GM12878 (cell line): Measurements from ENCODE around the gene KLF4. TPM values are rescaled to one million over a fixed set of nuclear protein-coding genes. Genes with fewer than 3 reads are reported as not detected.

Source experiments
- ATAC-seq: fragments of 200-7000 bp; cut with Tn5 transposase; 3 replicates; pipeline ENCODE4 v1.9.1; 2020; ENCODE audit warnings: mild to moderate bottlenecking, moderate library complexity
- BruUV-seq: library from RNA; stranded (reverse); fragments of 400-500 nt; replicated peaks from 2 replicates; lab custom pipeline; 2021; lab: Mats Ljungman, UMichigan
- CTCF ChIA-PET: fragments of 300-600 bp; sonication (Branson Sonifier 250); formaldehyde crosslinking; extraction: SDS; loops from one replicate; lab custom pipeline; 2021; ENCODE audit warnings: inconsistent platforms; lab: Yijun Ruan, JAX
- POLR2A ChIA-PET: fragments of 350-600 bp; formaldehyde crosslinking; extraction: SDS; loops from one replicate; lab custom pipeline; 2021; ENCODE audit warnings: inconsistent platforms; lab: Charles Lee
- RAD21 ChIA-PET: fragments of 300-600 bp; sonication (Branson Sonifier 250); formaldehyde crosslinking; loops from one replicate; lab custom pipeline; 2023; ENCODE audit warnings: antibody characterized with exemption; ENCODE audit not compliant: unreplicated experiment; lab: Charles Lee
- SMC1A ChIA-PET: fragments of 300-600 bp; sonication (Branson Sonifier 250); formaldehyde crosslinking; loops from one replicate; lab custom pipeline; 2023; ENCODE audit not compliant: unreplicated experiment, uncharacterized antibody; lab: Charles Lee
- DNase-seq: peaks from one replicate; pipeline ENCODE4 v3.0.0-alpha.2; 2011; ENCODE audit warnings: low read depth, low spot score
- FAIRE-seq: peaks from 3 replicates; lab custom pipeline; 2011; peaks lifted over from hg19 to GRCh38; lab: Jason Lieb, UNC
- H2AFZ ChIP-seq: 2 replicates; pipeline ENCODE4 v1.6.0; 2011; ENCODE audit warnings: low read depth, low read length, control low read depth; ENCODE audit not compliant: control insufficient read depth
- H3K27ac ChIP-seq: 2 replicates; pipeline ENCODE4 v1.5.1; 2011; ENCODE audit warnings: control low read depth; ENCODE audit not compliant: control insufficient read depth, insufficient read depth
- H3K27me3 ChIP-seq, 2 experiments: replicated peaks in 1 of 2; 2 replicates each; pipeline versions ENCODE4 v1.6.0 to v1.6.1; 2011; ENCODE audit warnings: low read length in 1 of 2; ENCODE audit not compliant: control insufficient read depth in 2 of 2, insufficient read depth in 2 of 2
- H3K36me3 ChIP-seq, 2 experiments: 2 replicates each; pipeline ENCODE4 v1.5.1; 2011; ENCODE audit warnings: low read length in 1 of 2; ENCODE audit not compliant: control insufficient read depth in 2 of 2, insufficient read depth in 2 of 2
- H3K4me1 ChIP-seq: 2 replicates; pipeline ENCODE4 v1.6.1; 2011; ENCODE audit warnings: mild to moderate bottlenecking, low read length, moderate library complexity, mixed read lengths; ENCODE audit not compliant: control insufficient read depth, insufficient read depth
- H3K4me2 ChIP-seq: 2 replicates; pipeline ENCODE4 v1.6.0; 2011; ENCODE audit warnings: control low read depth; ENCODE audit not compliant: control insufficient read depth, insufficient read depth
- H3K4me3 ChIP-seq: fragments of 200-600 bp; sonication (generic); 2 replicates; pipeline ENCODE4 v1.5.1; 2016
- H3K79me2 ChIP-seq: 2 replicates; pipeline ENCODE4 v1.6.0; 2011; ENCODE audit warnings: low read length; ENCODE audit not compliant: control insufficient read depth, insufficient read depth
- H3K9ac ChIP-seq: 2 replicates; pipeline ENCODE4 v1.8.0; 2011; ENCODE audit warnings: low read length, control low read depth, mixed read lengths; ENCODE audit not compliant: control insufficient read depth, insufficient read depth
- H3K9me3 ChIP-seq: replicated peaks from 3 replicates; pipeline ENCODE4 v1.5.1; 2011; ENCODE audit warnings: mild to moderate bottlenecking, low read length; ENCODE audit not compliant: control insufficient read depth, insufficient read depth
- H4K20me1 ChIP-seq: 2 replicates; pipeline ENCODE4 v1.6.0; 2011; ENCODE audit not compliant: control insufficient read depth, insufficient read depth
- ATF7 ChIP-seq: fragments of 450-650 bp; IDR thresholded peaks from 2 replicates; pipeline ENCODE4 v1.6.1; 2016; ENCODE audit warnings: low read depth, mild to moderate bottlenecking
- JUND ChIP-seq: IDR thresholded peaks from 2 replicates; pipeline ENCODE4 v1.6.1; 2012; ENCODE audit warnings: low read depth, mild to moderate bottlenecking, low read length, improper control_type of control experiment, moderate library complexity
- PAX8 ChIP-seq: fragments of 450-650 bp; IDR thresholded peaks from 2 replicates; pipeline ENCODE4 v1.6.1; 2017; ENCODE audit warnings: mild to moderate bottlenecking, moderate library complexity
- SREBF2 ChIP-seq: IDR thresholded peaks from 2 replicates; pipeline ENCODE4 v1.6.1; 2012; ENCODE audit warnings: mild to moderate bottlenecking, low read length
- ZNF274 ChIP-seq: IDR thresholded peaks from one replicate; pipeline ENCODE4 v1.8.0; 2011; ENCODE audit not compliant: insufficient read length, insufficient read depth
- WGBS: methylation state at CpG from one replicate; pipeline ENCODE4 v1.1.6; 2016; ENCODE audit warnings: low lambda C conversion rate; ENCODE audit not compliant: insufficient replicate concordance, insufficient coverage; ENCODE audit errors: missing lambda C conversion rate; 5-methylcytosine and 5-hydroxymethylcytosine counted together
- in situ Hi-C: fragments of 300-500 bp; cut with MboI; formaldehyde crosslinking; loops from 9 replicates; pipeline ENCODE4 v1.14.3; 2018; ENCODE audit warnings: mixed read lengths
- intact Hi-C: fragments of 100-400 bp; cut with micrococcal nuclease; formaldehyde crosslinking; loops from one replicate; pipeline ENCODE4 v1.14.2; 2022; ENCODE audit not compliant: unreplicated experiment
- polyA plus RNA-seq, 11 experiments: library from polyadenylated mRNA; depleted of rRNA in 4 of 11; unstranded in 6 of 11; stranded (reverse) in 5 of 11; fragments of >200 nt; fragmentation: Nextera tagmentation in 4 of 11; fragmentation: Illumina TruSeq in 1 of 11; extraction: Ambion mirVana in 4 of 11; extraction: Trizol in 1 of 11; gene quantifications; 1 replicate in 1 of 11; 2 replicates in 10 of 11; pipeline versions ENCODE4 v1.2.1 to v1.2.3, GENCODE V29; 2011 to 2016; ENCODE audit warnings: inconsistent platforms in 2 of 11, missing spikeins in 2 of 11, low read depth in 1 of 11
- total RNA-seq, 4 experiments: library from RNA; depleted of rRNA in 3 of 4; stranded (reverse); fragments of >200 nt in 3 of 4; fragmentation: Illumina TruSeq in 1 of 4; extraction: Trizol in 1 of 4; gene quantifications; 2 replicates each; pipeline versions ENCODE4 v1.2.1 to v1.2.3, GENCODE V29; 2013 to 2021
- TF ChIP-seq, protein P1 (sequence below): fragments of 450-650 bp; IDR thresholded peaks from 2 replicates; pipeline ENCODE4 v1.6.1; 2017; ENCODE audit warnings: mild to moderate bottlenecking, low read depth, inconsistent platforms; ENCODE audit not compliant: poor library complexity, severe bottlenecking
- TF ChIP-seq, protein P2 (sequence below): IDR thresholded peaks from 2 replicates; pipeline ENCODE4 v1.6.1; 2011; ENCODE audit warnings: borderline replicate concordance, low read depth, mild to moderate bottlenecking, moderate library complexity, mixed read lengths, low read length; ENCODE audit not compliant: insufficient read depth; ENCODE audit errors: extremely low read length
- TF ChIP-seq, protein P3 (sequence below): fragments of 450-650 bp; formaldehyde crosslinking; IDR thresholded peaks from 2 replicates; pipeline ENCODE4 v1.4.0; 2022; ENCODE audit warnings: mild to moderate bottlenecking, moderate library complexity
- TF ChIP-seq, protein P4 (sequence below): IDR thresholded peaks from 2 replicates; pipeline ENCODE4 v1.6.1; 2011; ENCODE audit warnings: borderline replicate concordance, low read depth, mild to moderate bottlenecking, moderate library complexity, low read length; ENCODE audit not compliant: insufficient read depth, poor library complexity, severe bottlenecking
- TF ChIP-seq, protein P5 (sequence below): IDR thresholded peaks from 2 replicates; pipeline ENCODE4 v1.6.1; 2012; ENCODE audit warnings: low read depth, low read length, improper control_type of control experiment
- TF ChIP-seq, protein P6 (sequence below): IDR thresholded peaks from 2 replicates; pipeline ENCODE4 v1.6.1; 2012; ENCODE audit warnings: low read depth, low read length, improper control_type of control experiment

Gene KLF4
- total and polyA plus RNA-seq, 10 of the 15 experiments (the other 5 are each of a cell fraction or from before 2014, with no cell fraction given) = 0.03 to 0.40 (median 0.10) TPM; not detected in 1

DNA sequence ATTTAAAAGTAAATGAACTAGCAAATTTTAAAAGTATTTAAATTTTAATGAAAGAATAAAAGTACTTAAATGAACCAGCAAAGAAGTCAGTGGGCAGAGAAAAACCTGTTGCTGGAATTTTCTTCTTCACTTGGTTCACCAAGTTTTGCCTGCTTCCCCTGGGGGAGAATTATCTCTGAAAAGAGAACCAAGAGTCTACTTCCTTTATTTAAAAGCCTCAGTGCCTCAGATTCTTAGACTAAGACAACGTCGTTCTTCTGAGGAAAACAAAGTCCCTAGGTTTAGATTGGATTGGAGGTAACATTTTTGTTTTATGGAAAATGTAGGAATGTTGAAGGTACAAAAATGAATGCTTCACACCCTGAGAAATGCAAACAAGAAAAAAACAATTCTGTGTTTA, 7.4 kb upstream of the KLF4 start (continued):
- TF ChIP-seq, protein P1, sequence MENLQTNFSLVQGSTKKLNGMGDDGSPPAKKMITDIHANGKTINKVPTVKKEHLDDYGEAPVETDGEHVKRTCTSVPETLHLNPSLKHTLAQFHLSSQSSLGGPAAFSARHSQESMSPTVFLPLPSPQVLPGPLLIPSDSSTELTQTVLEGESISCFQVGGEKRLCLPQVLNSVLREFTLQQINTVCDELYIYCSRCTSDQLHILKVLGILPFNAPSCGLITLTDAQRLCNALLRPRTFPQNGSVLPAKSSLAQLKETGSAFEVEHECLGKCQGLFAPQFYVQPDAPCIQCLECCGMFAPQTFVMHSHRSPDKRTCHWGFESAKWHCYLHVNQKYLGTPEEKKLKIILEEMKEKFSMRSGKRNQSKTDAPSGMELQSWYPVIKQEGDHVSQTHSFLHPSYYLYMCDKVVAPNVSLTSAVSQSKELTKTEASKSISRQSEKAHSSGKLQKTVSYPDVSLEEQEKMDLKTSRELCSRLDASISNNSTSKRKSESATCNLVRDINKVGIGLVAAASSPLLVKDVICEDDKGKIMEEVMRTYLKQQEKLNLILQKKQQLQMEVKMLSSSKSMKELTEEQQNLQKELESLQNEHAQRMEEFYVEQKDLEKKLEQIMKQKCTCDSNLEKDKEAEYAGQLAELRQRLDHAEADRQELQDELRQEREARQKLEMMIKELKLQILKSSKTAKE = no peak
- TF ChIP-seq, protein P2, sequence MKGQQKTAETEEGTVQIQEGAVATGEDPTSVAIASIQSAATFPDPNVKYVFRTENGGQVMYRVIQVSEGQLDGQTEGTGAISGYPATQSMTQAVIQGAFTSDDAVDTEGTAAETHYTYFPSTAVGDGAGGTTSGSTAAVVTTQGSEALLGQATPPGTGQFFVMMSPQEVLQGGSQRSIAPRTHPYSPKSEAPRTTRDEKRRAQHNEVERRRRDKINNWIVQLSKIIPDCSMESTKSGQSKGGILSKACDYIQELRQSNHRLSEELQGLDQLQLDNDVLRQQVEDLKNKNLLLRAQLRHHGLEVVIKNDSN = no peak
- no peak for TF ChIP-seq PAX8

DNA sequence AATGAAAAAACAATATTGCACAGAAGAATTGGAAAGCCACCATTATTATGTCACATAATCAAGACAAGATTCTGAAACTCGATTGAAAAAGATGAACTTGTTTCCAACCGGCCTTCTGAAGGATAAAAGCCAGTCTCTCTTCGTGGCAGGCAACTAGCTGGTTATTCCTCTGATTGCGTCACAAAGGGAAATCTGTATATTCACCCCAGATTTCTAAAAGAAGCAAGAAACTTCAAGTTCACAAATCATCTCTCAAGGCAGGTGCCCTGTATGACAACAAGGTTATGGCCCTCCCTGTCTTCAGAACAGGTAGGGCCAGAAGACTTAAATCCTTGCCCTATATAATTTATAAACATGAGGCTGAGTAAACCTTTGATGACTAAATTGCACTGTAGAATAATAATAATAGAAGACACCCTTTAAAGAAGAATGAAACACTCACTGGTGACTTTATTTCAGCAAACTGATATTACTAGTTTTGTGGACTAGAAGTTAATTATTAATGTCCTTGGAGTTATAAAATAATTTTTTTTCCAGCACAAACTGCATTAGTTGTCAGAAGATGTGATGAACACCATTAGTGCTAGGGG, 2.9 kb upstream of the KLF4 start:
- no peaks in the 10 kb centered on the region; the same call in 2 of the 3 replicates for H3K9me3 ChIP-seq
- no peak overlapping the region for H2AFZ ChIP-seq
- H4K20me1 ChIP-seq = no peaks in the 10 kb centered on the region
- no peak overlapping the region for H3K4me3 ChIP-seq
- WGBS = 25% methylated on average over 4 of the region's 4 CpGs
- POLR2A ChIA-PET = no interaction called here
- in situ Hi-C loops = loop anchor here (25.0 kb wide), 1 partner anchor 770 kb away; no protein-coding TSS in a partner anchor
- H3K36me3 ChIP-seq = no peaks in the 10 kb centered on the region
- intact Hi-C loops = no loop called here
- no peak for FAIRE-seq
- DNase-seq = no peak
- no peak overlapping the region for H3K9ac ChIP-seq
- CTCF ChIA-PET = no interaction called here
- H3K4me2 ChIP-seq = no peak overlapping the region
- ATAC-seq = no peak
- SMC1A ChIA-PET = no interaction called here
- peaks cover 2% of the 10 kb centered on the region; the same call in 1 of the 2 replicates for H3K4me1 ChIP-seq
- BruUV-seq = no TSS peak
- RAD21 ChIA-PET = no interaction called here
- peaks cover 6 to 20% of the 10 kb centered on the region in 2 experiments for H3K27me3 ChIP-seq
- no peak overlapping the region for H3K27ac ChIP-seq
- no peaks in the 10 kb centered on the region for H3K79me2 ChIP-seq
- TF ChIP-seq, protein P3, sequence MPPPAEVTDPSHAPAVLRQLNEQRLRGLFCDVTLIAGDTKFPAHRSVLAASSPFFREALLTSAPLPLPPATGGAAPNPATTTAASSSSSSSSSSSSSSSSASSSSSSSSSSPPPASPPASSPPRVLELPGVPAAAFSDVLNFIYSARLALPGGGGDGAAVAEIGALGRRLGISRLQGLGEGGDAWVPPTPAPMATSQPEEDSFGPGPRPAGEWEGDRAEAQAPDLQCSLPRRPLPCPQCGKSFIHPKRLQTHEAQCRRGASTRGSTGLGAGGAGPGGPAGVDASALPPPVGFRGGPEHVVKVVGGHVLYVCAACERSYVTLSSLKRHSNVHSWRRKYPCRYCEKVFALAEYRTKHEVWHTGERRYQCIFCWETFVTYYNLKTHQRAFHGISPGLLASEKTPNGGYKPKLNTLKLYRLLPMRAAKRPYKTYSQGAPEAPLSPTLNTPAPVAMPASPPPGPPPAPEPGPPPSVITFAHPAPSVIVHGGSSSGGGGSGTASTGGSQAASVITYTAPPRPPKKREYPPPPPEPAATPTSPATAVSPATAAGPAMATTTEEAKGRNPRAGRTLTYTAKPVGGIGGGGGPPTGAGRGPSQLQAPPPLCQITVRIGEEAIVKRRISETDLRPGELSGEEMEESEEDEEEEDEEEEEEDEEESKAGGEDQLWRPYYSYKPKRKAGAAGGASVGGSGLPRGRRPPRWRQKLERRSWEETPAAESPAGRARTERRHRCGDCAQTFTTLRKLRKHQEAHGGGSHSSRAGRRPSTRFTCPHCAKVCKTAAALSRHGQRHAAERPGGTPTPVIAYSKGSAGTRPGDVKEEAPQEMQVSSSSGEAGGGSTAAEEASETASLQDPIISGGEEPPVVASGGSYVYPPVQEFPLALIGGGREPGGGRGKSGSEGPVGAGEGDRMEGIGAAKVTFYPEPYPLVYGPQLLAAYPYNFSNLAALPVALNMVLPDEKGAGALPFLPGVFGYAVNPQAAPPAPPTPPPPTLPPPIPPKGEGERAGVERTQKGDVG (CRISPR knock-in tag) = no peak
- TF ChIP-seq, protein P4, sequence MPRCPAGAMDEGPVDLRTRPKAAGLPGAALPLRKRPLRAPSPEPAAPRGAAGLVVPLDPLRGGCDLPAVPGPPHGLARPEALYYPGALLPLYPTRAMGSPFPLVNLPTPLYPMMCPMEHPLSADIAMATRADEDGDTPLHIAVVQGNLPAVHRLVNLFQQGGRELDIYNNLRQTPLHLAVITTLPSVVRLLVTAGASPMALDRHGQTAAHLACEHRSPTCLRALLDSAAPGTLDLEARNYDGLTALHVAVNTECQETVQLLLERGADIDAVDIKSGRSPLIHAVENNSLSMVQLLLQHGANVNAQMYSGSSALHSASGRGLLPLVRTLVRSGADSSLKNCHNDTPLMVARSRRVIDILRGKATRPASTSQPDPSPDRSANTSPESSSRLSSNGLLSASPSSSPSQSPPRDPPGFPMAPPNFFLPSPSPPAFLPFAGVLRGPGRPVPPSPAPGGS = no peak
- TF ChIP-seq, protein P5, sequence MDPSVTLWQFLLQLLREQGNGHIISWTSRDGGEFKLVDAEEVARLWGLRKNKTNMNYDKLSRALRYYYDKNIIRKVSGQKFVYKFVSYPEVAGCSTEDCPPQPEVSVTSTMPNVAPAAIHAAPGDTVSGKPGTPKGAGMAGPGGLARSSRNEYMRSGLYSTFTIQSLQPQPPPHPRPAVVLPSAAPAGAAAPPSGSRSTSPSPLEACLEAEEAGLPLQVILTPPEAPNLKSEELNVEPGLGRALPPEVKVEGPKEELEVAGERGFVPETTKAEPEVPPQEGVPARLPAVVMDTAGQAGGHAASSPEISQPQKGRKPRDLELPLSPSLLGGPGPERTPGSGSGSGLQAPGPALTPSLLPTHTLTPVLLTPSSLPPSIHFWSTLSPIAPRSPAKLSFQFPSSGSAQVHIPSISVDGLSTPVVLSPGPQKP = no peak
- TF ChIP-seq JUND (no peak), ZNF274 (no peak), SREBF2 (no peak), ATF7 (no peak)
- TF ChIP-seq, protein P6, sequence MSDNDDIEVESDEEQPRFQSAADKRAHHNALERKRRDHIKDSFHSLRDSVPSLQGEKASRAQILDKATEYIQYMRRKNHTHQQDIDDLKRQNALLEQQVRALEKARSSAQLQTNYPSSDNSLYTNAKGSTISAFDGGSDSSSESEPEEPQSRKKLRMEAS = no peak
